OCI-LY3 (cell line): ENCODE data around the gene B4GALNT4.

Experiments used
- H2AFZ ChIP-seq: fragments of 200-600, 300-600 bp; shearing (Covaris generic); 2 replicates; pipeline ENCODE4 v1.6.0; 2014; ENCODE audit warnings: antibody characterized with exemption, low read depth, low read length
- H3K27ac ChIP-seq: fragments of 200-600, 300-600 bp; sonication (generic); 2 replicates; pipeline ENCODE4 v1.5.1; 2014; ENCODE audit warnings: mild to moderate bottlenecking, low read length, moderate library complexity, mixed read lengths
- H3K27me3 ChIP-seq: fragments of 200-600, 300-600 bp; sonication (generic); 2 replicates; pipeline ENCODE4 v1.6.1; 2014; ENCODE audit warnings: low read depth, low read length, mixed read lengths
- H3K36me3 ChIP-seq: fragments of 200-600, 300-600 bp; sonication (generic); replicated peaks from 2 replicates; pipeline ENCODE3; 2014; ENCODE audit warnings: low read depth, low read length, mixed read lengths
- H3K4me1 ChIP-seq: fragments of 300-600, 200-600 bp; sonication (generic); 2 replicates; pipeline ENCODE4 v1.6.1; 2014; ENCODE audit warnings: low read length, mixed read lengths
- H3K4me2 ChIP-seq: fragments of 200-600, 300-600 bp; sonication (generic); 2 replicates; pipeline ENCODE4 v1.6.1; 2014; ENCODE audit warnings: low read length, mixed read lengths
- H3K4me3 ChIP-seq: fragments of 300-600, 200-600 bp; sonication (generic); 2 replicates; pipeline ENCODE4 v1.5.1; 2014; ENCODE audit warnings: antibody characterized with exemption, mild to moderate bottlenecking, low read length, moderate library complexity
- H3K79me2 ChIP-seq: fragments of 300-600, 200-600 bp; shearing (Covaris generic); 2 replicates; pipeline ENCODE4 v1.6.1; 2014; ENCODE audit warnings: mild to moderate bottlenecking, low read length, mixed read lengths
- H3K9ac ChIP-seq: fragments of 300-600, 200-600 bp; shearing (Covaris generic); 2 replicates; pipeline ENCODE4 v1.6.0; 2014; ENCODE audit warnings: mild to moderate bottlenecking, low read length, moderate library complexity
- H3K9me3 ChIP-seq: fragments of 200-600, 300-600 bp; shearing (Covaris generic); 2 replicates; pipeline ENCODE4 v1.6.1; 2014; ENCODE audit warnings: low read length, mixed read lengths; ENCODE audit not compliant: insufficient read depth
- H4K20me1 ChIP-seq: fragments of 200-600, 300-600 bp; sonication (generic); 2 replicates; pipeline ENCODE4 v1.6.1; 2016; ENCODE audit warnings: low read length, mixed read lengths; ENCODE audit not compliant: insufficient read depth
- EZH2phosphoT487 ChIP-seq: fragments of 200-600 bp; shearing (Covaris generic); IDR thresholded peaks from 2 replicates; pipeline ENCODE4 v1.6.1; 2018; ENCODE audit warnings: antibody characterized with exemption, mixed run types, low read depth
- TF ChIP-seq, protein P1 (sequence below): fragments of 200-600, 300-600 bp; sonication (generic); IDR thresholded peaks from 2 replicates; pipeline ENCODE4 v1.5.1; 2014; ENCODE audit warnings: antibody characterized with exemption, low read length, low read depth

Gene B4GALNT4

DNA sequence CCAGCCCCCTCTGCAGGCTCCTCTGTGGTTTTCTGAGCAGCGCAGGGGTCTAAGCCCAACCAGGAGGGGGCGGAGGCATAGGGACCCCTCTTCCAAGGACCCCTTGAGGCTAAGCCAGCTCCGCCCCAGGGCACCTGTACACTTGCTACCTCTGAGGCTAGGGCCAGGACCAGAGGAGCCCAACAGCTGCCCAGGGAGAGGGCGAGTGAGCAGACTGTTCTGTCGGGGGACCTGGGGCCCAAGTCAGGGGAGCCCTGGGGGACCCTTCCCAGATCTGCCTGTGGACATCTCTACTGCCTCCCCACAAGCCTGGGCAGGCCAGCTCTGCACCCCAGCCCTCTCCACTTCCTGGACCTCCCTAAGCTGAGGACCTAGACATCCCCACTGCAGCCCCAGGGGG is 1.8 kb downstream of the B4GALNT4 start:
- no peaks in the 10 kb centered on the region for H3K4me1 ChIP-seq
- no peaks in the 10 kb centered on the region for H3K27me3 ChIP-seq
- H3K9me3 ChIP-seq: no peaks in the 10 kb centered on the region
- no peak overlapping the region for H3K4me3 ChIP-seq
- TF ChIP-seq, protein P1, sequence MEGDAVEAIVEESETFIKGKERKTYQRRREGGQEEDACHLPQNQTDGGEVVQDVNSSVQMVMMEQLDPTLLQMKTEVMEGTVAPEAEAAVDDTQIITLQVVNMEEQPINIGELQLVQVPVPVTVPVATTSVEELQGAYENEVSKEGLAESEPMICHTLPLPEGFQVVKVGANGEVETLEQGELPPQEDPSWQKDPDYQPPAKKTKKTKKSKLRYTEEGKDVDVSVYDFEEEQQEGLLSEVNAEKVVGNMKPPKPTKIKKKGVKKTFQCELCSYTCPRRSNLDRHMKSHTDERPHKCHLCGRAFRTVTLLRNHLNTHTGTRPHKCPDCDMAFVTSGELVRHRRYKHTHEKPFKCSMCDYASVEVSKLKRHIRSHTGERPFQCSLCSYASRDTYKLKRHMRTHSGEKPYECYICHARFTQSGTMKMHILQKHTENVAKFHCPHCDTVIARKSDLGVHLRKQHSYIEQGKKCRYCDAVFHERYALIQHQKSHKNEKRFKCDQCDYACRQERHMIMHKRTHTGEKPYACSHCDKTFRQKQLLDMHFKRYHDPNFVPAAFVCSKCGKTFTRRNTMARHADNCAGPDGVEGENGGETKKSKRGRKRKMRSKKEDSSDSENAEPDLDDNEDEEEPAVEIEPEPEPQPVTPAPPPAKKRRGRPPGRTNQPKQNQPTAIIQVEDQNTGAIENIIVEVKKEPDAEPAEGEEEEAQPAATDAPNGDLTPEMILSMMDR: no peak
- no peak for TF ChIP-seq EZH2phosphoT487
- H3K9ac ChIP-seq: no peak overlapping the region
- H3K27ac ChIP-seq: no peak overlapping the region
- H3K4me2 ChIP-seq: no peak overlapping the region
- no peaks in the 10 kb centered on the region for H3K36me3 ChIP-seq
- no peaks in the 10 kb centered on the region for H3K79me2 ChIP-seq
- H4K20me1 ChIP-seq: no peaks in the 10 kb centered on the region
- no peak overlapping the region for H2AFZ ChIP-seq

DNA sequence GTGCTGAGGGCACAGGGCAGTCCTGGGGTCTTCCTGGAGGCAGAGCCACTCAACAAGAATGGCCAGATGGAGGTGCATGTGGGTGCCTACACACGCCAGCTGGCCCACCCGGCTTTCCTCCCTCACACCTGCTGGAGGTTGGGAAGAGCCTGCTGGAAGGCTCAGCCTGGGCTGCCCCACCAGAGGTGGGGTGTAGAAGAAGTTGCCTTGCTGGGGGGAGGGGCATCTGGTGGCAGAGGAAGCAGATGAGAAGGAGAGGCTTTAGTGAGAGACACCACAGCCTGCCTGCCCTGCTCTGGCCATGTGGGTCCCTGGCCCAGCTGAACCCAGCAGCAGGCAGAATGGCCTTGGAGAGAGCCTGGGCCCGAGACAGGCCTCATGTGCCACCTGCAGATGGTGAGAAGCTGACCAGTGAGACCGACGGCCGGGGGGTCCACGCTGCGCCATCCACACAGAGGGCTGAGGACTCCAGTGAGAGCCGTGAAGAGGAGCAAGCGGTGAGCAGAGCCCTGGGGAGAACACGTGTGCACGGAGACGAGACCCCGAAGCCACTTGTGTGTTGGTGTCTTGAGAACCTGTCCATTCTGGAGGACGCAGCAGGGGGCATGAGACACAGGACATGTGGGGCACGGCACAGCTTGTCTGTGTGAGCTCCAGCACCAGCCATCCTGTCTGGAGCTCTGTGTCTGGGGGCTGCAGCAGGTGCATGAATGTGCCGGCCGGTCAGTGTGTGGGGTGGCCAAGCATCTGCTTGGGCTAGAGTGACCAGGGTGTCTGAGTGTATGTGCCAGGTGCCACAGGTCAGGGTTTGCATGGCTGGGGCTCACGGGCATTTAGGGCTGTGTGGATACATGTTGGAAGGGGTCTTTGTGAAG is 2.7 kb downstream of the B4GALNT4 start:
- H3K27ac ChIP-seq: no peak overlapping the region
- no peaks in the 10 kb centered on the region for H4K20me1 ChIP-seq
- H2AFZ ChIP-seq: no peak overlapping the region
- no peaks in the 10 kb centered on the region for H3K27me3 ChIP-seq
- no peaks in the 10 kb centered on the region for H3K9me3 ChIP-seq
- TF ChIP-seq, protein P1: no peak
- no peak for TF ChIP-seq EZH2phosphoT487
- H3K36me3 ChIP-seq: no peaks in the 10 kb centered on the region
- H3K4me1 ChIP-seq: no peaks in the 10 kb centered on the region
- H3K79me2 ChIP-seq: no peaks in the 10 kb centered on the region
- H3K4me3 ChIP-seq: no peak overlapping the region
- H3K4me2 ChIP-seq: no peak overlapping the region
- H3K9ac ChIP-seq: no peak overlapping the region

DNA sequence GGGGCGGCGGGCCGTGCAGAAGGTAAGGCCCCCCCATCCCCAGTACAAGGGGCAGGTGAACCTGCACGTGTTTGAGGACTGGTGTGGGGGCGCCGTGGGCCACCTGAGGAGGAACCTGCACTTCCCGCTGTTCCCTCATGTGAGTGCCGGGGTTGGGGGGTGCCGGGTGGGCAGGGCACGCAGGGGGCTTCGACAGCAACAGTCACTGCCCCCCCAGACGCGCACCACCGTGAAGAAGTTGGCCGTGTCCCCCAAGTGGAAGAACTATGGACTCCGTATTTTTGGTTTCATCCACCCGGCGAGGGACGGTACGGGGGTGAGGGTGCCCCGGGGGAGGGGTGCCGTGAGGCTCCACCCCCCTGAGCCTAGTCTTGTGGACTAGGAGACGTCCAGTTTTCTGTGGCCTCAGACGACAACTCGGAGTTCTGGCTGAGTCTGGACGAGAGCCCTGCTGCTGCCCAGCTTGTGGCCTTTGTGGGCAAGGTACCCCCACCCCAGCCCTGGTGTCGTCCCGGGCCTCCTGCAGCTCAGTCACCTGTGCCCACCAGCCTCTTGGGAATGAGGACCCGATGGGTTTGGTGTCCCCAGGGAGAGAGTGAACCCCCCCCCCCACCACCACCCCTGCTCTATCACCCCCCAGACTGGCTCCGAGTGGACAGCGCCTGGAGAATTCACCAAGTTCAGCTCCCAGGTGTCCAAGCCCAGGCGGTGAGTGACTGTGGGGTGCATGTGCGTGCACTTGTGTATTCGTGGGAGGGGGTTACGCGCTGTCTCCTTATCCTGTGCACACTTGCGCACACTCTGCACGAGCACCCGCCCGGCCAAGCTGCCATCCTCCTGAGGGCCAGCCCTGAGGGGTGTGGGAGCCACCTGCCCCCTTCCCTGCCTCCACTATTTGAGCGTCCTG is 3.8 kb downstream of the B4GALNT4 start:
- Histone ChIP-seq H3K4me2 (no peak overlapping the region), H3K9ac (no peak overlapping the region)

More for the DNA sequence above, 3.8 kb downstream of the B4GALNT4 start:
- no peaks in the 10 kb centered on the region for H3K79me2 ChIP-seq
- no peak for TF ChIP-seq EZH2phosphoT487
- TF ChIP-seq, protein P1: no peak
- H2AFZ ChIP-seq: no peak overlapping the region
- H3K36me3 ChIP-seq: no peaks in the 10 kb centered on the region
- H4K20me1 ChIP-seq: no peaks in the 10 kb centered on the region
- H3K4me1 ChIP-seq: no peaks in the 10 kb centered on the region
- no peak overlapping the region for H3K27ac ChIP-seq
- no peak overlapping the region for H3K4me3 ChIP-seq
- no peaks in the 10 kb centered on the region for H3K9me3 ChIP-seq
- no peaks in the 10 kb centered on the region for H3K27me3 ChIP-seq
